GM12891 (cell line): Measurements from ENCODE around the gene U2AF2.

ENCODE experiments used
- DNase-seq: peaks from one replicate; pipeline ENCODE4 v3.0.0; 2011; ENCODE audit warnings: low spot score; ENCODE audit not compliant: insufficient read length
- FAIRE-seq: peaks from 2 replicates; lab custom pipeline; 2011; peaks lifted over from hg19 to GRCh38; lab: Jason Lieb, UNC
- PAX5 ChIP-seq: IDR thresholded peaks from 2 replicates; pipeline ENCODE4 v1.6.1; 2011; ENCODE audit warnings: low read length, moderate library complexity, mild to moderate bottlenecking; ENCODE audit not compliant: insufficient read depth, severe bottlenecking
- POLR2A ChIP-seq: IDR thresholded peaks from 2 replicates; pipeline ENCODE4 v1.6.1; 2011; ENCODE audit warnings: low read depth, low read length, control low read depth
- POLR2AphosphoS5 ChIP-seq: IDR thresholded peaks from 2 replicates; pipeline ENCODE4 v1.6.1; 2011; ENCODE audit warnings: low read depth, low read length, control low read depth
- POU2F2 ChIP-seq: IDR thresholded peaks from 2 replicates; pipeline ENCODE4 v1.6.1; 2011; ENCODE audit warnings: low read depth, mild to moderate bottlenecking, control low read depth, low read length, moderate library complexity
- SPI1 ChIP-seq: IDR thresholded peaks from 2 replicates; pipeline ENCODE4 v1.6.1; 2011; ENCODE audit warnings: low read depth, low read length, control low read depth
- TAF1 ChIP-seq: IDR thresholded peaks from 2 replicates; pipeline ENCODE4 v1.6.1; 2011; ENCODE audit warnings: low read depth, low read length, control low read depth

U2AF2 gene

GRCh38 chr19:55647732-55648584 is 6.9 kb upstream of the U2AF2 start, which contains the start of gene CCDC106:
TSS of gene CCDC106 (plus strand) at chr19:55648212. CDS start at chr19:55649047, 835 bp downstream.
- FAIRE-seq (peak; percentile 91), DNase-seq (no peak)
- no peak for TF ChIP-seq SPI1
- TF ChIP-seq PAX5 = peak; percentile 4
- TF ChIP-seq POLR2AphosphoS5 = no peak
- TF ChIP-seq POU2F2 = peak; percentile 24; the same call in 1 of the 2 replicates

- no peak for FAIRE-seq
- no peak for TF ChIP-seq POLR2A
- TF ChIP-seq PAX5 = no peak
- no peak for TF ChIP-seq SPI1
- TF ChIP-seq POU2F2 = no peak
- no peak for TF ChIP-seq POLR2AphosphoS5
- TF ChIP-seq TAF1 = no peak
- DNase-seq = no peak
Observed at GRCh38 chr19:55648585-55649267, 6.1 kb upstream of the U2AF2 start.

GRCh38 chr19:55649268-55650125 is 5.3 kb upstream of the U2AF2 start:
- no peak for TF ChIP-seq TAF1
- TF ChIP-seq SPI1 = no peak
- no peak for TF ChIP-seq POLR2AphosphoS5
- FAIRE-seq = no peak

GRCh38 chr19:55650126-55650557 is 4.7 kb upstream of the U2AF2 start:
- FAIRE-seq (no peak), DNase-seq (no peak)
- TF ChIP-seq PAX5 (no peak), POLR2A (peak; percentile 52), TAF1 (0 out of 2 replicates have a peak, but pooled peaks have one; percentile 40)

More at GRCh38 chr19:55649268-55650125, 5.3 kb upstream of the U2AF2 start:
- no peak for DNase-seq

GRCh38 chr19:55650602-55651230 is 4.1 kb upstream of the U2AF2 start:
- TF ChIP-seq POU2F2 (no peak), SPI1 (no peak), POLR2AphosphoS5 (no peak), PAX5 (no peak), POLR2A (no peak), TAF1 (no peak)
- FAIRE-seq (no peak), DNase-seq (no peak)

- DNase-seq (no peak), FAIRE-seq (no peak)
- no peak for TF ChIP-seq POLR2A
Observed at GRCh38 chr19:55651236-55651635, 3.6 kb upstream of the U2AF2 start.

- TF ChIP-seq SPI1 = no peak
- TF ChIP-seq POLR2AphosphoS5 = no peak
- no peak for TF ChIP-seq TAF1
- no peak for TF ChIP-seq POU2F2
- TF ChIP-seq POLR2A = no peak
- no peak for TF ChIP-seq PAX5
- FAIRE-seq (no peak), DNase-seq (no peak)
Observed at GRCh38 chr19:55652311-55653128, 2.3 kb upstream of the U2AF2 start.

GRCh38 chr19:55653651-55654322 is 1.0 kb upstream of the U2AF2 start:
- TF ChIP-seq PAX5 = no peak
- peak; percentile 65; the same call in 1 of the 2 replicates for TF ChIP-seq TAF1
- no peak for TF ChIP-seq POU2F2
- no peak for TF ChIP-seq SPI1
- TF ChIP-seq POLR2A = peak; percentile 87
- peak; percentile 54 for TF ChIP-seq POLR2AphosphoS5
- DNase-seq = peak; percentile 90
- peak; percentile 99 for FAIRE-seq
